Activated CD4-positive, alpha-beta T cell treated with anti-CD3 and anti-CD28 coated beads, Interleukin-2, amount 50 U/mL, for 16 hours (primary cell): ENCODE results near the gene PRSS12.
"Not testable (repeated sequence)": the region's sequence is repeated elsewhere in the genome, so short reads cannot be mapped to it uniquely, and the experiment has no call there.

Experiments
- DNase-seq: peaks from one replicate; pipeline ENCODE4 v3.0.0-alpha.2; 2020

PRSS12 gene

GRCh38 chr4:118273642-118274041 is 79.2 kb downstream of the PRSS12 start:
- no peak for DNase-seq

- no peak for DNase-seq
Measured at GRCh38 chr4:118271788-118272187, 81.0 kb downstream of the PRSS12 start.

GRCh38 chr4:118270492-118270891 is 82.3 kb downstream of the PRSS12 start:
- peak; percentile 46 for DNase-seq

GRCh38 chr4:118268780-118269179 is 84.0 kb downstream of the PRSS12 start:
- DNase-seq: no peak

GRCh38 chr4:118266145-118266496 is 86.7 kb downstream of the PRSS12 start:
- DNase-seq: not testable (repeated sequence)

GRCh38 chr4:118265312-118266144 is 87.3 kb downstream of the PRSS12 start:
- DNase-seq: peak; percentile 16

GRCh38 chr4:118264096-118264495 is 88.7 kb downstream of the PRSS12 start:
- no peak for DNase-seq

- DNase-seq: no peak
Measured at GRCh38 chr4:118260309-118260708, 92.5 kb downstream of the PRSS12 start.

GRCh38 chr4:118259111-118259510 is 93.7 kb downstream of the PRSS12 start:
- DNase-seq: no peak

GRCh38 chr4:118254368-118254767 is 98.4 kb downstream of the PRSS12 start:
- DNase-seq: no peak

- no peak for DNase-seq
Measured at GRCh38 chr4:118249890-118250289, 102.9 kb downstream of the PRSS12 start.

- DNase-seq: no peak
Measured at GRCh38 chr4:118237531-118237930, 115.3 kb downstream of the PRSS12 start.

GRCh38 chr4:118235566-118236120 is 117.2 kb downstream of the PRSS12 start:
- DNase-seq: no peak
